Lower leg skin (tissue), 3 donors: ENCODE measurements around the gene C1QTNF3.

Experiments
- CTCF ChIP-seq, 3 donors: fragments of 450-650 bp; IDR thresholded peaks; one replicate each; pipeline ENCODE4 v1.5.1; 2016; ENCODE audit warnings: antibody characterized with exemption in 3 of 3, mild to moderate bottlenecking in 3 of 3, moderate library complexity in 2 of 3
- POLR2A ChIP-seq, 2 donors: fragments of 450-650 bp; IDR thresholded peaks; one replicate each; pipeline ENCODE4 v1.6.1; 2016 to 2017; ENCODE audit warnings: antibody characterized with exemption in 2 of 2, mild to moderate bottlenecking in 1 of 2, moderate library complexity in 1 of 2

GRCh38 chr5:34061993-34062392 lies 19.0 kb upstream of the C1QTNF3 start:
- TF ChIP-seq CTCF (IDR thresholded peaks at IDR 0.05) (no peak), POLR2A (IDR thresholded peaks at IDR 0.05) (no peak)
